Fibroblast of the aortic adventitia (primary cell): ENCODE results near the gene ZSCAN10. TPM values are rescaled to one million over a fixed set of nuclear protein-coding genes. Genes with fewer than 3 reads are reported as not detected.
"Not testable (repeated sequence)": the region's sequence is repeated elsewhere in the genome, so short reads cannot be mapped to it uniquely, and the experiment has no call there.

Source experiments
- DNase-seq: peaks from one replicate; pipeline ENCODE4 v3.0.0-alpha.2; 2010; ENCODE audit warnings: low read depth
- H3K4me3 ChIP-seq: 2 replicates; pipeline ENCODE4 v1.5.1; 2011; ENCODE audit warnings: low read depth, mild to moderate bottlenecking, control low read depth, low read length, moderate library complexity
- total RNA-seq: library from RNA; depleted of rRNA; stranded (reverse); fragments of >200 nt; gene quantifications from 2 replicates; pipeline ENCODE4 v1.2.3, GENCODE V29; 2012; ENCODE audit warnings: low replicate concordance
- TF ChIP-seq, protein P1 (sequence below): IDR thresholded peaks from 2 replicates; pipeline ENCODE4 v1.5.1; 2011; ENCODE audit warnings: mild to moderate bottlenecking, low read length, control low read depth, inconsistent platforms; ENCODE audit not compliant: insufficient read depth

The ZSCAN10 gene
- total RNA-seq, 1 donor, result not detected

DNA sequence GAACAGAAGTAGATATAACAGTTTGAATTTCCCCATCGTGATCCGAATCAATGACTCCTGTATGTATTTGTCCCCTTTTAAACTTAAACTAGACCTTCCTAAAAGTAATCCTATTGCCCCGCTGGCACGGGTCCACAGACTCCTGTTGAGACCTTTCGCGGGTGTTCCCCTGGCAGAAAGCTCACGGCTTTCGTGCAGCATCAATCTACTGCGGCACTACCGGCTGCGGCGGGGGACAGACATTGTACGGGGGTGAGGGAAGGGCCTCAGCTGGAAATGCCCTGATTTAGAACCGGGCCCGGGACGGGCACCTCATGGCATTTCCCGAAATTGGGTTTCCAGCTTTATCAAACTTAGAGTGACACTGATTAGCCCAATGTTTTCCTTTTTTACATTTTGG, 19.1 kb downstream of the ZSCAN10 start:
- H3K4me3 ChIP-seq, result no peak overlapping the region
- no peak for DNase-seq
- TF ChIP-seq, protein P1, sequence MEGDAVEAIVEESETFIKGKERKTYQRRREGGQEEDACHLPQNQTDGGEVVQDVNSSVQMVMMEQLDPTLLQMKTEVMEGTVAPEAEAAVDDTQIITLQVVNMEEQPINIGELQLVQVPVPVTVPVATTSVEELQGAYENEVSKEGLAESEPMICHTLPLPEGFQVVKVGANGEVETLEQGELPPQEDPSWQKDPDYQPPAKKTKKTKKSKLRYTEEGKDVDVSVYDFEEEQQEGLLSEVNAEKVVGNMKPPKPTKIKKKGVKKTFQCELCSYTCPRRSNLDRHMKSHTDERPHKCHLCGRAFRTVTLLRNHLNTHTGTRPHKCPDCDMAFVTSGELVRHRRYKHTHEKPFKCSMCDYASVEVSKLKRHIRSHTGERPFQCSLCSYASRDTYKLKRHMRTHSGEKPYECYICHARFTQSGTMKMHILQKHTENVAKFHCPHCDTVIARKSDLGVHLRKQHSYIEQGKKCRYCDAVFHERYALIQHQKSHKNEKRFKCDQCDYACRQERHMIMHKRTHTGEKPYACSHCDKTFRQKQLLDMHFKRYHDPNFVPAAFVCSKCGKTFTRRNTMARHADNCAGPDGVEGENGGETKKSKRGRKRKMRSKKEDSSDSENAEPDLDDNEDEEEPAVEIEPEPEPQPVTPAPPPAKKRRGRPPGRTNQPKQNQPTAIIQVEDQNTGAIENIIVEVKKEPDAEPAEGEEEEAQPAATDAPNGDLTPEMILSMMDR, result no peak

DNA sequence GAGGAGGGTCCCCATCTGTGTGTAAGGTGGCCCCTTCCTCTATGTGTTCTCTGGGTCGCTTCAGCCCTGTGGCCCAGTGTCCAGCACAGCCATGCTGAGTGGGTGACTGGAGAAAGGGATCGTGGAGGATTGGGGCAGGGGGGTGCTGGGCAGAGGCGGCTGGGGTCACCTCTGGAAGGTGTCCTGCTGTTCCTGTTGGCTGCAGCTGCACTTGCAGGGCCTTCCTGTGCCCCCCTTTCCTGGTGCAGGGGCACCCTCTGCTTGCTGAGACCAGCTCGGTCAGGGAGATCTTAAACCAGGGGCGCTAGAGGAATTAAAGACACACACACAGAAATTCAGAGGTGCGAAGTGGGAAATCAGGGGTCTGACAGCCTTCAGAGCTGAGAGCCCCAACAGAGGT, 22.5 kb downstream of the ZSCAN10 start:
- no peak overlapping the region for H3K4me3 ChIP-seq
- DNase-seq, result no peak
- TF ChIP-seq, protein P1, result no peak

DNA sequence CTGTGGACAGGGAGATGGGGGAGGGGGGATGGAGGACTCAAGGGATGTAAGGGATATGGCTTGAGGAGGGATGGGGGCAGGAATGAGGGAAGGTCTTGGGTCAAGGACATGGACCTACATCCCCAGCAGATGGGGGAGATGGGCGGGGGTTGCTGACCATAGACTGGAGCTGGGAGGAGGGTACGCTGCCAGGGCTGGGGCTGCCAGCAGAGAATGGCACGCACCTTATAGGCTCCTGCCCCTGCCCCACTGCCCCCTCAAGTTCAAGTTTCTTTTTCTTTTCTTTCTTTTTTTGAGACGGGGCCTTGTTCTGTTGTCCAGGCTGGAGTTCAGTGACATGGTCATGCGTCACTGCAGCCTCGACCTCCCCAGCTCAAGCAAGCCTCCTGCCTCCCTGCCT, 23.1 kb downstream of the ZSCAN10 start:
- DNase-seq, H3K4me3 ChIP-seq: not testable (repeated sequence)

DNA sequence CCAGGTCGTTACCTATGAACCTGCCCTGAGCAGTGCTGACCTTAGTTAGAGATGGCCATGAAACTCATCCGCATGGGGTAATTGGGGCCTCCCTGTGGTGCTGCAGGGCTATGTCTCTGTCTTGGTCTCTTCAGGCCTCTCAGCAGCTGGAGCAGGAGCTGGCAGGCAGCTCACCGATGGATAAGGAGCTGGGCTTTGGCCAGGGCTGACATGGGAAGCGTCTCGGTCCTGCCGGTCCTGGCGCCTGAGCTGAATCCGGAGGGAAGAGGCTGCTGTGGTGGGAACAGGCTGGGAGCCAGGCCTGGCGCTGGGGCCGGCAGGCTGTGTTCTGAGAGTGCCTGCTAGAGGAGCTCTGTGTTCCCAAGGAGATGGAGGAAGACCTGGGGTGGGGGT, 23.6 kb downstream of the ZSCAN10 start:
- DNase-seq, result peak; percentile 56
- H3K4me3 ChIP-seq, result no peak overlapping the region
- TF ChIP-seq, protein P1, result no peak

DNA sequence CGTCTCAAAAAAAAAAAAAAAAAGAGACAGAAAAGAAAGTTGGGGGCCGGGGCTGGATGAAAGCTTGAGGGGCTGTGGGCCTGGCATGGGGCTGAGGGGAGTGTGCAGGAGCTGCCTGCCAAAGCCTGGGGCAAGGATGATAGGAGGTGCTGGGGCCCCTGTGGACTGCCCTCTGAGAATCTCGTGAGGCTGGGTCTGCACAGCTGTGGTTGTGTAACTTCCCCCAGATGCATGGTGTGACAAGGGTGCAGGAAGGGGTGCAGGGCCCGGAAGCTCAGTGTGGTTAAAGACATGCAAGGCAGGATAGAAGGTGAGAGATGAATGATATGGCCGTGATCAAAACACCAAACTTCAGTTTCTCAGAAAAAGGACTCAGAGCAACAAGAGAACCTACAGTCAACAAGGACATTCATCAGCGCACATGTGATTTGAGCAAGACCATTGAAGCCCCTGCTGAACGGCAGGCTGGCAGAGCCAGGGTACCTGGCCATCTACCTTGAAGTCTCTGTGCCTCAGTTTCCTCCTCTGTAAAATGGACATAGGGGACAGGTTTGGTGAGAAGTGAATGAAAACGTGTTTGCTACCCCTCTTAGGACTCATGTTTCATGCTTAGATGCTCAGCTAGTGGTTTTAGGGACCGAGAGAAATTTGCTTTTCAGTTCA, 24.1 kb downstream of the ZSCAN10 start:
- TF ChIP-seq, protein P1, result no peak

DNA sequence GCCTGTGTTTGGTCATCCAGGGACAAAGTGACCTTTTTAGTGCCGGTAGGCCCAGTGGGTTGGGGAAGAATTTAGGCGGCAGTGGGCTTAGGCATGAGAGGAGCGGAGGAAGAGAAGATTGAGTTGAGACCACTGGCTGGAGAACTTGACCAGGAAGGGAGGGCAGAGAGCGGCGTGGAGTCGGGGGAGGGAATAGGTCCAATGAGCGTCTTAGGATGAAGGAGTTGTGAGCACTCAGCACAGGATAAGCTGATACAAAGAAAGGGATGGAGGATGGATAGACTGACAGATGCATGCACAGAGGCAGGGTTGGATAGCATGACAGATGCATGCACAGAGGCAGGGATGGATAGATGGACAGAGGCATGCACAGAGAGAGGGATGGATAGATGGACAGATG, 25.6 kb downstream of the ZSCAN10 start:
- TF ChIP-seq, protein P1, result no peak
- no peak overlapping the region for H3K4me3 ChIP-seq
- DNase-seq, result no peak

More for the DNA sequence above, 24.1 kb downstream of the ZSCAN10 start:
- H3K4me3 ChIP-seq, result no peak overlapping the region
- no peak for DNase-seq

DNA sequence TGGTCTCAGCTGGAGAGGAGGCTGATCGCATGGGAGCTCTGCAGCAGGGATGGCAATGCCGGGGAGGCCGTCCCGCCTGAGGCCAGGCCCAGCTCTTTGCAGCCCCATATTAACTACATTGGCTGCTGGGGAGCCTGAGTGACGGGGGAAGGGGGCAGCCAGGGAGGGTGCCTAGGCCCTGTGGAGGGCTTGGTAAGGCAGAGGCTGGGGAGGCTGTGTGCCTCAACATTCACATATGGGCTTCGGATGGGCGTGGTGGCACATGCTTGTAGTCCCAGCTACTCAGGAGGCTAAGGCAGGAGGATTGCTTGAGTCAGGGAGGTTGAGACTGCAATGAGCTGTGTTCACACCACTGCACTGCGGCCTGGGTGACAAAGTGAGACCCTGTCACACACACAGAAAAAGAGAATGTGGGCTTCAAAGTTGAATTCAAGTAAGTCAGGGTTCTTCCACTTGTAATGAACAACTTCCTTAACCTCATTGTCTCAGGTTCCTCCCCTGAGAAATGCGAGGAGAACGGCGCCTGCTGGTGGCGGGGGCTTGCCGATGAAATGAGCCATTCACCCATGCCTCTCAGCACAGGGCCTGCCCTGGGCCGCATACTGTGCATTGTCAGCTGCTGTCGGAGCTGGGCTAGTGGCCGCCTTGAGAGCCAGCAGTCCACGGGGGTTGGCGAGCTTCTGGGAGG, 26.4 kb downstream of the ZSCAN10 start:
- not testable (repeated sequence) for H3K4me3 ChIP-seq, DNase-seq

DNA sequence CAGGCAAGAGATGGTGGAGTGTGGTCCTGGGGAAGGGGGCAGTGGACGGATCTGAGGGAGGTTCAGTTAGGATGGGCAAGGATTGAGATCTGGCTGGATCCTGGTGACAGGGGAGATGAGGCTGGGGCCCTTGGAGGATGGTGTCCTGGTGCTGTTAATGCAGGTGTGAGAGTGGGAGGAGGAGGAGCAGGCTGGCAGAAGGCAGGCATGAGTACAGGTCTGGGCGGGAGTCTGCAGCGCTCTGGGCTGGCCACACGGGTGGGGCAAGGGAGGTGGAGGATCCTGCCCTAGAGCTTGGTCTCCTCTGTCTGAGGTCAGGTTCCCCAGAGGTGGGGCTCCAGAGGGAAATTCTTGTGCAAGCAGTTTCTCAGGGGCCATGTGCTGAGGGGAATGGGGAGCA, 26.9 kb downstream of the ZSCAN10 start:
- H3K4me3 ChIP-seq, DNase-seq: not testable (repeated sequence)
